HG02981 (cell line): Measurements from ENCODE around the gene CYTL1.

Experiments used
- ATAC-seq: cut with Tn5 transposase; IDR thresholded peaks from one replicate; pipeline ENCODE4 v1.9.1; 2021; ENCODE audit warnings: mild to moderate bottlenecking, moderate library complexity; ENCODE audit not compliant: unreplicated experiment

Gene CYTL1

GRCh38 chr4:4971796-4972195 is 47.5 kb downstream of the CYTL1 start:
- no peak for ATAC-seq

GRCh38 chr4:4969298-4969697 is 50.0 kb downstream of the CYTL1 start:
- no peak for ATAC-seq

DNA sequence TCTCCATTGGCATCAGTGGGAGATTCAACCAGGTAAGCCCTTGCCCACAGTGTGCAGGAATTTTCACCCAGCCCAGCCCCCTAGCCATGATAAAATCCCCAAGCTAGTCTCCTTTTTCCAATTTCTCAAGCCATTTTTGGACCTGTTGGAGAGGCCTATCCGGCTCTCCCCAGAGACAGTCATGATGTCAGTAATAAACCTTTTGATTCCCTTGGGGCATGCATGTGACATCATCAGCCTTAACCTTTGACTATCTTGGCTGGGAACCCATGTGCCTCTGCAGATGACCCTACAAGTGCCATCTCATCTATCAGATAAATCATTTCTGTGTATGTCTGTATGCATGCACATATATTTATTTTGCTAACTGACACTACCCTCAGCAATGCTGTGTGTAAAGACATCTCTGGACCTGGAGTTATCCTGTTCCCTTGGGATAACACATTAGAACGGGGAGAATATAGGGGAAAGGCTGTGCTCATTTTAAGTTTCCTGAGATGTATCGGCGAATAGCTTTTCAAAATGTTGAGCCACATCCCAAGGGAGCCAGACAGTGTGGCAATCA is 51.0 kb downstream of the CYTL1 start:
- ATAC-seq, result no peak
